PC-3 (cell line): ENCODE data around the gene NHSL1.

Source experiments
- EZH2 ChIP-seq: fragments of 300-600 bp; sonication (generic); IDR thresholded peaks from one replicate; pipeline ENCODE4 v1.6.1; 2017; ENCODE audit warnings: antibody characterized with exemption, mild to moderate bottlenecking, low read length; ENCODE audit not compliant: unreplicated experiment
- EZH2phosphoT487 ChIP-seq: fragments of 300-600 bp; sonication (generic); IDR thresholded peaks from 2 replicates; pipeline ENCODE4 v1.6.1; 2018; ENCODE audit warnings: mild to moderate bottlenecking, antibody characterized with exemption, low read length, borderline replicate concordance
- TF ChIP-seq, protein P1 (sequence below): fragments of 300-600 bp; sonication (generic); conservative IDR thresholded peaks from 2 replicates; pipeline ENCODE4 v1.5.1; 2017; ENCODE audit warnings: antibody characterized with exemption, low read depth, mild to moderate bottlenecking, low read length

- TF ChIP-seq, protein P1, sequence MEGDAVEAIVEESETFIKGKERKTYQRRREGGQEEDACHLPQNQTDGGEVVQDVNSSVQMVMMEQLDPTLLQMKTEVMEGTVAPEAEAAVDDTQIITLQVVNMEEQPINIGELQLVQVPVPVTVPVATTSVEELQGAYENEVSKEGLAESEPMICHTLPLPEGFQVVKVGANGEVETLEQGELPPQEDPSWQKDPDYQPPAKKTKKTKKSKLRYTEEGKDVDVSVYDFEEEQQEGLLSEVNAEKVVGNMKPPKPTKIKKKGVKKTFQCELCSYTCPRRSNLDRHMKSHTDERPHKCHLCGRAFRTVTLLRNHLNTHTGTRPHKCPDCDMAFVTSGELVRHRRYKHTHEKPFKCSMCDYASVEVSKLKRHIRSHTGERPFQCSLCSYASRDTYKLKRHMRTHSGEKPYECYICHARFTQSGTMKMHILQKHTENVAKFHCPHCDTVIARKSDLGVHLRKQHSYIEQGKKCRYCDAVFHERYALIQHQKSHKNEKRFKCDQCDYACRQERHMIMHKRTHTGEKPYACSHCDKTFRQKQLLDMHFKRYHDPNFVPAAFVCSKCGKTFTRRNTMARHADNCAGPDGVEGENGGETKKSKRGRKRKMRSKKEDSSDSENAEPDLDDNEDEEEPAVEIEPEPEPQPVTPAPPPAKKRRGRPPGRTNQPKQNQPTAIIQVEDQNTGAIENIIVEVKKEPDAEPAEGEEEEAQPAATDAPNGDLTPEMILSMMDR = no peak
- TF ChIP-seq EZH2 = no peak
- TF ChIP-seq EZH2phosphoT487 = no peak
Observed at GRCh38 chr6:138515657-138516248, 16.5 kb upstream of the NHSL1 start.
